ENCODE data around the gene ATXN7L3. TPM values are rescaled to one million over a fixed set of nuclear protein-coding genes. Genes with fewer than 3 reads are reported as not detected.
"Not testable (repeated sequence)": the region's sequence is repeated elsewhere in the genome, so short reads cannot be mapped to it uniquely, and the experiment has no call there.

ATXN7L3 gene
- polyA plus RNA-seq, 1 experiment, result 51.6 TPM

GRCh38 chr17:44164476-44164875 is 35.2 kb downstream of the ATXN7L3 start:
- CTCF ChIA-PET, result no interaction called here
- H3K27me3 ChIP-seq (ENCODE audit: control insufficient read depth, insufficient read depth, low read length), result no peaks in the 10 kb centered on the region
- H3K27ac ChIP-seq (ENCODE audit: low read depth, low read length), result no peak overlapping the region
- no peak for TF ChIP-seq CTCF (IDR thresholded peaks at IDR 0.05; ENCODE audit: low read depth, low read length)
- H3K4me3 ChIP-seq (ENCODE audit: low read depth, low read length), result no peak overlapping the region
- no peaks in the 10 kb centered on the region for H3K9me3 ChIP-seq (ENCODE audit: control insufficient read depth, insufficient read depth, low read length)
- no peak for DNase-seq (ENCODE audit: low read depth, low spot score)
- POLR2A ChIA-PET, result no interaction called here

- Histone ChIP-seq H3K9me3 (ENCODE audit: control insufficient read depth, insufficient read depth, low read length) (no peaks in the 10 kb centered on the region), H3K4me3 (ENCODE audit: low read depth, low read length) (no peak overlapping the region), H3K27ac (ENCODE audit: low read depth, low read length) (no peak overlapping the region), H3K27me3 (ENCODE audit: control insufficient read depth, insufficient read depth, low read length) (no peaks in the 10 kb centered on the region)
- ChIA-PET CTCF (interaction anchor here (0.8 to 3.3 kb wide), 2 partner anchors 9 kb away, joined by 5 to 26 read pairs; no protein-coding TSS in a partner anchor), POLR2A (interaction anchor here (0.6 kb wide), 2 partner anchors 51 to 580 kb away, joined by 5 to 6 read pairs; no protein-coding TSS in a partner anchor)
- TF ChIP-seq CTCF (IDR thresholded peaks at IDR 0.05; ENCODE audit: low read depth, low read length), result no peak
- DNase-seq (ENCODE audit: low read depth, low spot score), result no peak
These were observed 40.0 kb downstream of the ATXN7L3 start for GRCh38 chr17:44159519-44160210.

GRCh38 chr17:44155488-44155887 is 44.2 kb downstream of the ATXN7L3 start:
- Histone ChIP-seq H3K27ac (ENCODE audit: low read depth, low read length) (no peak overlapping the region), H3K27me3 (ENCODE audit: control insufficient read depth, insufficient read depth, low read length) (no peaks in the 10 kb centered on the region), H3K9me3 (ENCODE audit: control insufficient read depth, insufficient read depth, low read length) (no peaks in the 10 kb centered on the region), H3K4me3 (ENCODE audit: low read depth, low read length) (no peak overlapping the region)
- no peak for DNase-seq (ENCODE audit: low read depth, low spot score)
- POLR2A ChIA-PET, result no interaction called here
- no peak for TF ChIP-seq CTCF (IDR thresholded peaks at IDR 0.05; ENCODE audit: low read depth, low read length)
- CTCF ChIA-PET, result interaction anchor here (1.7 kb wide), 1 partner anchor 13 kb away, joined by 6 read pairs; no protein-coding TSS in a partner anchor

GRCh38 chr17:44152875-44153274 is 46.8 kb downstream of the ATXN7L3 start:
- ChIA-PET POLR2A (no interaction called here), CTCF (interaction anchor here (1.6 kb wide), 1 partner anchor 16 kb away, joined by 5 read pairs; no protein-coding TSS in a partner anchor)
- Histone ChIP-seq H3K4me3 (ENCODE audit: low read depth, low read length) (no peak overlapping the region), H3K27me3 (ENCODE audit: control insufficient read depth, insufficient read depth, low read length) (no peaks in the 10 kb centered on the region), H3K9me3 (ENCODE audit: control insufficient read depth, insufficient read depth, low read length) (no peaks in the 10 kb centered on the region), H3K27ac (ENCODE audit: low read depth, low read length) (peak overlapping the region; percentile 11)
- no peak for DNase-seq (ENCODE audit: low read depth, low spot score)
- no peak for TF ChIP-seq CTCF (IDR thresholded peaks at IDR 0.05; ENCODE audit: low read depth, low read length)

GRCh38 chr17:44149750-44150329 is 49.8 kb downstream of the ATXN7L3 start:
- no peak overlapping the region for H3K27ac ChIP-seq (ENCODE audit: low read depth, low read length)
- ChIA-PET CTCF (interaction anchor here (4.0 kb wide), 1 partner anchor 19 kb away, joined by 11 read pairs; no protein-coding TSS in a partner anchor), POLR2A (no interaction called here)
- no peak for DNase-seq (ENCODE audit: low read depth, low spot score)
- H3K4me3 ChIP-seq (ENCODE audit: low read depth, low read length), result no peak overlapping the region
- no peak for TF ChIP-seq CTCF (IDR thresholded peaks at IDR 0.05; ENCODE audit: low read depth, low read length)
- H3K9me3 ChIP-seq (ENCODE audit: control insufficient read depth, insufficient read depth, low read length), result no peaks in the 10 kb centered on the region
- no peaks in the 10 kb centered on the region for H3K27me3 ChIP-seq (ENCODE audit: control insufficient read depth, insufficient read depth, low read length)

- CTCF ChIA-PET, result interaction anchor here (4.0 kb wide), 1 partner anchor 20 kb away, joined by 11 read pairs; no protein-coding TSS in a partner anchor
These were observed 50.6 kb downstream of the ATXN7L3 start for GRCh38 chr17:44149066-44149465.

More at GRCh38 chr17:44149066-44149465, 50.6 kb downstream of the ATXN7L3 start:
- H3K27me3 ChIP-seq (ENCODE audit: control insufficient read depth, insufficient read depth, low read length); DNase-seq (ENCODE audit: low read depth, low spot score); H3K9me3 ChIP-seq (ENCODE audit: control insufficient read depth, insufficient read depth, low read length); H3K4me3 ChIP-seq (ENCODE audit: low read depth, low read length); H3K27ac ChIP-seq (ENCODE audit: low read depth, low read length); POLR2A ChIA-PET: not testable (repeated sequence)

Data from AG04450 (cell line).